DOHH2 (cell line): ENCODE measurements around the gene PRKCH.

Source experiments
- EZH2phosphoT487 ChIP-seq: fragments of 200-600 bp; sonication (generic); IDR thresholded peaks from 2 replicates; pipeline ENCODE4 v1.6.1; 2017; ENCODE audit warnings: borderline replicate concordance, mild to moderate bottlenecking, antibody characterized with exemption, low read length, moderate library complexity, mixed read lengths
- TF ChIP-seq, protein P1 (sequence below): fragments of 200-600 bp; sonication (generic); IDR thresholded peaks from one replicate; pipeline ENCODE4 v1.5.1; 2014; ENCODE audit warnings: antibody characterized with exemption, mild to moderate bottlenecking, low read depth, low read length; ENCODE audit not compliant: poor library complexity, severe bottlenecking

DNA sequence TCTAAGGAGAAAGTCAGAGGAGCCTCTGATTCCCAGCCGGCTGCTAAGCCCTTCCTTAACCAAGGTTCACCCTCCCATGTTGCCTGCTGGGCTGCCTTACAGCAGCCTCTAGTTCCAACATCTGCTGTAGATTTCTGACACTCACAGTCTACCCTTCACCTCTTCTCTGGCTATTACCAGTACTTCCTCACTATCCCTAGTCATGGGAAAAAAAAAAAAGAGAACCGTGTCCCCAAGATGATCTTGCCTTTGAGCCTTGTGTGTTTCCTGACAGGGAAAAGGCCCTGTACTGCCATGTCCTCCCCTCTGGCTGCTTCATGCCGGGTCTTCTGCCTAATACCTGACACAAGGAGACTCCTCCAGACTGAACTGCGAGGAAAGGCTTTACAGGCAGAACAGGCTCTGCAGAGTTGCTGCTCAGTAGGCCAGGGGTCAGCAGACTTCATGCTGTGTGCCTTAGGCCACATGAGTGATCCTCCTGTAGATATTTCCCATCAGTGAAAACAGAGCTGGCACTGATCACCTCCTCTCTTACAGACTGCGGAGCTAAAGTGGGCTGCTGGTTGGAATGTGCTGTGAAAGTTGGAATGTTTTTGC, 46.8 kb downstream of the PRKCH start:
- TF ChIP-seq, protein P1, sequence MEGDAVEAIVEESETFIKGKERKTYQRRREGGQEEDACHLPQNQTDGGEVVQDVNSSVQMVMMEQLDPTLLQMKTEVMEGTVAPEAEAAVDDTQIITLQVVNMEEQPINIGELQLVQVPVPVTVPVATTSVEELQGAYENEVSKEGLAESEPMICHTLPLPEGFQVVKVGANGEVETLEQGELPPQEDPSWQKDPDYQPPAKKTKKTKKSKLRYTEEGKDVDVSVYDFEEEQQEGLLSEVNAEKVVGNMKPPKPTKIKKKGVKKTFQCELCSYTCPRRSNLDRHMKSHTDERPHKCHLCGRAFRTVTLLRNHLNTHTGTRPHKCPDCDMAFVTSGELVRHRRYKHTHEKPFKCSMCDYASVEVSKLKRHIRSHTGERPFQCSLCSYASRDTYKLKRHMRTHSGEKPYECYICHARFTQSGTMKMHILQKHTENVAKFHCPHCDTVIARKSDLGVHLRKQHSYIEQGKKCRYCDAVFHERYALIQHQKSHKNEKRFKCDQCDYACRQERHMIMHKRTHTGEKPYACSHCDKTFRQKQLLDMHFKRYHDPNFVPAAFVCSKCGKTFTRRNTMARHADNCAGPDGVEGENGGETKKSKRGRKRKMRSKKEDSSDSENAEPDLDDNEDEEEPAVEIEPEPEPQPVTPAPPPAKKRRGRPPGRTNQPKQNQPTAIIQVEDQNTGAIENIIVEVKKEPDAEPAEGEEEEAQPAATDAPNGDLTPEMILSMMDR: no peak
- no peak for TF ChIP-seq EZH2phosphoT487
